NB4 (cell line): ENCODE measurements around the gene SCN3A.

ENCODE experiments used
- DNase-seq: peaks from one replicate; pipeline ENCODE4 v3.0.0; 2010; ENCODE audit warnings: low read depth
- H3K4me3 ChIP-seq: one replicate; pipeline ENCODE4 v1.5.1; 2011; ENCODE audit warnings: mild to moderate bottlenecking, low read depth, low read length, moderate library complexity
- CTCF ChIP-seq: IDR thresholded peaks from one replicate; pipeline ENCODE4 v1.5.1; 2012; ENCODE audit warnings: low read depth, low read length
- MAX ChIP-seq: IDR thresholded peaks from 2 replicates; pipeline ENCODE4 v1.6.1; 2011; ENCODE audit warnings: low read depth, low read length
- MYC ChIP-seq: IDR thresholded peaks from 2 replicates; pipeline ENCODE4 v1.6.1; 2011; ENCODE audit warnings: low read depth, low read length
- POLR2A ChIP-seq: IDR thresholded peaks from 2 replicates; pipeline ENCODE4 v1.6.1; 2011; ENCODE audit warnings: mild to moderate bottlenecking; ENCODE audit not compliant: insufficient read length; ENCODE audit errors: extremely low read depth

Gene SCN3A

GRCh38 chr2:165112133-165112573 is 91.7 kb downstream of the SCN3A start:
- H3K4me3 ChIP-seq, result no peak overlapping the region
- no peak for TF ChIP-seq MYC
- no peak for TF ChIP-seq MAX
- no peak for TF ChIP-seq CTCF
- TF ChIP-seq POLR2A, result no peak
- no peak for DNase-seq

- DNase-seq, result no peak
- no peak overlapping the region for H3K4me3 ChIP-seq
- TF ChIP-seq POLR2A, result no peak
- no peak for TF ChIP-seq MAX
- no peak for TF ChIP-seq CTCF
- TF ChIP-seq MYC, result no peak
Observed at GRCh38 chr2:165110394-165110793, 93.5 kb downstream of the SCN3A start.

- H3K4me3 ChIP-seq, result no peak overlapping the region
- no peak for TF ChIP-seq POLR2A
- TF ChIP-seq MYC, result no peak
- DNase-seq, result no peak
Observed at GRCh38 chr2:165109915-165110314, 93.9 kb downstream of the SCN3A start.

- DNase-seq, result no peak
- no peak overlapping the region for H3K4me3 ChIP-seq
- TF ChIP-seq POLR2A, result no peak
- TF ChIP-seq MAX, result no peak
- no peak for TF ChIP-seq MYC
- TF ChIP-seq CTCF, result no peak
Observed at GRCh38 chr2:165105926-165106325, 97.9 kb downstream of the SCN3A start.

GRCh38 chr2:165087933-165088901 is 115.6 kb downstream of the SCN3A start:
- DNase-seq, result no peak
- no peak for TF ChIP-seq MYC
- TF ChIP-seq POLR2A, result no peak
- TF ChIP-seq CTCF, result no peak
- no peak for TF ChIP-seq MAX
- no peak overlapping the region for H3K4me3 ChIP-seq

- DNase-seq, result no peak
- H3K4me3 ChIP-seq, result no peak overlapping the region
- TF ChIP-seq MYC (no peak), POLR2A (no peak), MAX (no peak), CTCF (no peak)
Observed at GRCh38 chr2:165086337-165086736, 117.5 kb downstream of the SCN3A start.
